EH (cell line): ENCODE measurements around the gene HSD17B14.
"Not testable (repeated sequence)": the region's sequence is repeated elsewhere in the genome, so short reads cannot be mapped to it uniquely, and the experiment has no call there.

Source experiments
- DNase-seq: peaks from one replicate; pipeline ENCODE4 v3.0.0-alpha.2; 2015; ENCODE audit warnings: low read depth

Gene HSD17B14

DNA sequence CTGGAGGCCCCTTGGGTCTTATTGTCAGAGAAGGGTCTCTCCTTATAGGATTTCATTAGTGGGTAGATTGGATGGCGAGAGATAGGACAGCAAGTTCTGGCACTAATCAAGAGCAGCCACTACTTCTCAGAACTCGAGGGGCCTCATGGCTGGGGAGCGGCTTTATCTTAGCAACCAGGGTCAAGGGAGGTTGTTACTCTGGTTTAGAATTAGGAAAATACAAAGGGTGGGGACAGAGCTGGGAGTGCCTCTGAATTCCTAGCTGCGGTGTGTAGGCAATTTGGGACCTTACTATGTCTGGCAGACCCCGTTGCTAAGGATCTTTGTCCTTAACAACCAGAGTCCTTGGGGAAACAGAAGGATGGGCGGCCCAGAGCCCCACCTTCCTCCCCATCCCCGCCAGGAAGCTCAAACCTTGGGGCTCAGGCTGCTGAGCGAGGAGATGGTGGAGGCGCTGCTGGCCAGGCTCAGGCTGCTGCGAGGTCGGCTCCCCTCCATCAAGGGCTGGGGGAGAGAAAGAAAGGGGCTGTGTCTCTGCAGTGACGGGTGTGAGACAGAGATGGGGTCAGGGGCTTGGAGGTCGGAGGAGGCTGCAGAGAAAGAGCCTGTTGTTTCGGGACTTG lies 30.9 kb upstream of the HSD17B14 start:
- DNase-seq, result no peak

DNA sequence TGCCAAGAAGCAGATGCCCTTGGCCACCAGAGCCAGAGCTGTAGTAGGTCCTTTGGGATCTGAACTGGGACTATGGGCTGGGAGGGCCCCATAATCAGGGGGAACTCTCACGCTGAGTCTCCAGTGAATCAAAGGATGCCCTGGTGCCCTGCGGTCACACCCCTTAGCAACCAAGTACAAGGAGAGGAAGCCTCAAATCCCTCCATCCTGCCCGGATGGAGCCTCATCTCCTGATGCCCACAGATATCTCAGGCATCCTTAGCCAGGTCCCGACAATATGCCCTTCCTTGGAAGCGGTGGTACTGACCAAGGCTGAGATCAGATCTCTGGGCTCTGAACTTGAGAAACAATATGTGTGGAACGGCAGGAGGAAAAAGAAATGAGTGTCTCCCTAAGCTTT lies 30.4 kb upstream of the HSD17B14 start:
- DNase-seq, result peak; percentile 39

DNA sequence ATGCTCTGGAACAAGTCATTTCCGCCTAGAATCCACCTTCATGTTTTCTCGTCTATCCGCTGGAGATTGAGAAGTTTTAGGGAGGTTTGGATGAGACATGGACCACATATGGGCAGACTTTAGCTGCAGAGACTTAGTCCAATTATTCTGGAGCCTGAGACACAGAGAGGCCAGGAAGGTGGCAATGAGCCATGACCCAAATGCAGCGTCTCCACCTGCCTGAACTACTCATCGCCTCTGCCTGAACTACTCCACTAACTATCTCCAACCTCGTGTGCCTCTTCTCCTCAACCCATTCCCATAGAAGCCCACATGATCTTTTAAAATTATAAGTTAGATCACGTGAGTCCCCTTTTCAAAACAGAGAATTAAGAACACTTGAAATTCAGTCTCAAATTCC lies 26.5 kb upstream of the HSD17B14 start:
- no peak for DNase-seq

DNA sequence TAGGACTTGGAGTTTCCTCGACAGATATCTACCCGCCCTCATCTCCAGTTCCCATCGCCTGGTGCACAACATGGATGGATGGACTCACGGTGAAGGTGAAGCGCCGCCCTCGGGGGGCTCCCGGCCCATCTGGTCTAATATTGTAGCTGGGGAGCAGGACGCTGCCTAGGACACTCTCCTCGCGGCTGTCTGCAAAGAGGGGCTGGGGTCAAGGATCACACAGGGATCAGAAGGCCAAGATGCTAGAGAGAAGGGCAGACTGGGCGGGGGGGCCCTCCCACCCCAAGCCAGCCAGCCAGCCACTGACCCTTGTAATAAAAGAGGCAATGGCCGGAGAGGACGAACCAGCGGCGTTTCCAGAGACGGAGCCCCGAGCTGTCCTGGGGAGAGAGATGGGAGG lies 25.0 kb upstream of the HSD17B14 start:
- no peak for DNase-seq

DNA sequence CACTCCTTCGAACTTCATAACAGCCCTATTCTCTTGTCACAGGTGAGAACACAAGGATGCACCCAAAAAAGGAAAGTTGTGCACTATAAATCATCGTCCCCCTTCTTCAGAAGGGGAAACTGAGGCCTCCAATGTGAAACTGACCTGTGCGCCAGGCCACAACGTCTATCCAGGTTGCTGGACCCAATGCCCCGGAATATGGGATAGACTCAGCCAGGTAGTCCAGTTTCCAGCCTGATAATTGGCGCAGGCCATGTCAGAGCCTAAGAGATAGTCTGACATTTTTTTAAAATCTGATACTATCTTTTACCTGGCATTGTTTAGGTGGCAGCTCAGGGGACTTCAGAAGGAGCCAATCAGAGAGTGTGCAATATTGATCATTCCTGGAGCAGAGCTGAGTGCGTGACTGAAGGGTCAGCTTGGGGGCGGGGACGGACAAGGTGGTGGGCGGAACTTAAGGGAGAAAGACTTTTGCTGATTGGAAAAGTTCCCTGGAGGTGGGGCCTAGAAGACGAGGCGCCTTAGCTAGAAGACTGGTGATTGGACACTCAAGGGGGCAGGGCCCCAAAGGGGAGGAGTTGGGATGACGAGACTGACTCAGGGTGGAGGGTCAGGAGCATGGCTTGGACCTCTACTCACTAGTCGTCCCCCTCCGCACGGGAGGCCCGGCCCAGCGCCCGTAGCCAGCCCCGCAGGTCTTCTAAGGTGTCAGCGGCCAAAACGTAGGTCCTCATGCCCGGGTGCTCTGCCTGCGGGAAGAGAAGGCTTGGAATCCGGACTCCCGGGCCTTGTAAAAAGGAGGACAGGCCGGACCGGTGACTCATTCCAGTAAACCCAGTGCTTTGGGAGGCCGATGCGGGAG lies 23.7 kb upstream of the HSD17B14 start:
- DNase-seq, result no peak

- no peak for DNase-seq
Observed at GRCh38 chr19:48858984-48859710, 22.9 kb upstream of the HSD17B14 start.

- peak; percentile 78 for DNase-seq
Observed at GRCh38 chr19:48856921-48857320, 20.6 kb upstream of the HSD17B14 start.

- no peak for DNase-seq
Observed at GRCh38 chr19:48854103-48854502, 17.8 kb upstream of the HSD17B14 start.

GRCh38 chr19:48853483-48853882 lies 17.2 kb upstream of the HSD17B14 start:
- DNase-seq, result no peak

DNA sequence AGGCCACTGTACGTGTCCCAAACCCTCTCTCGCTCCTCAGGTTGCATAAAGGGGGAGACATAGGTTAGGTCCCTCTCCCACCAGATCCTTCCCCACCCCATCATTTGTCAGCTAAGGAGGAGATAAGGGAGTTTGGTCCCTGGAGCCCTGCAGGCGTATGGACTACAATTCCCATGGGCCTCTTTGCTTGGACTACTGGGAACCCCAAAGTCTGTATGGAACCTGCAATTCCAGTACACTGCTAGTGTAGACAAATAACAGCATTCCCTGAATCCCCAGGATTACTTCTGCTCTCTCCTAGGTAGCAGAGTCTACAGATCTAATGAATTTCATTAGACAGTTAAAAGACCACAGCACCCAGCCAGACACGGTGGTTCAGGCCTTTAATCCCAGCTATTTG lies 16.0 kb upstream of the HSD17B14 start:
- no peak for DNase-seq

- not testable (repeated sequence) for DNase-seq
Observed at GRCh38 chr19:48846659-48847058, 10.4 kb upstream of the HSD17B14 start.

DNA sequence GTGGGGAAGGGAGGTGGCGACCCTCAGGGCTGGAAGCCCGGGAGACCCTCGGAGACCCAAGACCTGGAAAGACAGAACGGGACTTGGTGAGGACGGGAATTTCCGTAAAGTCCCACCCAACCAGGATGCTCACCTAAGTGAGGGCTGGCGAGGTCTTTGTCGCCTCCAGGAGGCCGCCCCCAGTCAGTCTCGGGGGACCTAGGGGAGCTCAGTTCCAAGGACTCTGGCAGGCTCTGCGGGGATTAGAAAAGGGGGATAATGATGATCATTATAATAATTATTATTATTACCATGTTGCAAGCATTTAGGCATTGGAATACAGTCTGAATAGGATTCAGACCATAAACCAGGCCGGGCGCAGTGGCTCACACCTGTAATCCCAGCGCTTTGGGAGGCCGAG lies 9.1 kb upstream of the HSD17B14 start:
- no peak for DNase-seq

DNA sequence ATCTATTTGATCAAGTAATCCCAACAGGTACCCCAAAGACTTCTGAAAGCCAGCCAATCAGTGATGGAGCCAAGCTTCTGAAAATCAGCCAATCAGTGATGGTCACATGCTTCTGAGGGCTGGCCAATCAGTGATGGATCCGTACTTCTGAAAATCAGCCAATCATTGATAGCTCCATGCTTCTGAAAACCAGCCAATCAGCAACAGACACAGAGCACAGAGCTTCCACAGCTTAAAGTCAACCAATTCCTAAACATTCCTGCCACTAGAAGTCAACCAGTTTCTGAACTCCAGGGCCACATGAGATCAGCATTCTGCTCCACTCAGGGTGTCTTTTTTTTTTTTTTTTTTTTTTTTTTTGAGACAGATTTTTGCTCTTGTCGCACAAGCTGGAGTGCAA lies 8.2 kb upstream of the HSD17B14 start:
- peak; percentile 78 for DNase-seq

DNA sequence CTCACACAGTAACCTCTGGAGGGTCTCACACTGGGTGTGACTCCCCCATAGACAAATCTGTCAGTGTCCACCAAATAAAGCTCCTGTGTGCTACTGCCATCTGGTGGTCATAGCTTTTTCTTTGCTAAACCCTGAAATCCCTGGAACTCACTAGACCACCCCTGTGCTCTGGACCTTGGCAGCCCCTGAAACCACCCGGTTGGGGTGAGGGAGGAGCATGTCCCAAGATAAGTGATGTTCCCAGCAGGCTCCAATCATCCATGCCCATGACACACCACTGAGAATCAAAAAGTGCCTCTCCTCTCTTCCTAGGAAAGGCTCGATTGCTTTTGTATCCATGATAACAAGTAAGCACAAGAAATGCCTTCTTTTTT lies 6.5 kb upstream of the HSD17B14 start:
- peak; percentile 61 for DNase-seq

DNA sequence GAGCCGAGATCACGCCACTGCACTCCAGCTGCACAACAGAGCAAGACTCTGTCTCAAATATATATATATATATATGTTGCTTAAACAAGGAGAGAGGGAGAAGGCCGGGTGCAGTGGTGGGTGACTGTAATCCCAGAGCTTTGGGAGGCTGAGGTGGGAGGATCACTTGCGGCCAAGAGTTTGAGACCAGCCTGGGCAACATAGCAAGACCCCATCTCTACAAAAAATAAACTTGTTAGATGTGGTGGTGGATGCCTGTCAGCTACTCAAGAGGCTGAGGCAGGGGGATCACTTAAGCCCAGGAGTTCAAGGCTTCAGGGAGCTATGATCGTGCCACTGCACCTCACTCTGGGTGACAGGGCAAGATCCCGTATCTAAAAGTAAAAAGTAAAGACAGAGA lies 5.3 kb upstream of the HSD17B14 start:
- DNase-seq, result no peak

DNA sequence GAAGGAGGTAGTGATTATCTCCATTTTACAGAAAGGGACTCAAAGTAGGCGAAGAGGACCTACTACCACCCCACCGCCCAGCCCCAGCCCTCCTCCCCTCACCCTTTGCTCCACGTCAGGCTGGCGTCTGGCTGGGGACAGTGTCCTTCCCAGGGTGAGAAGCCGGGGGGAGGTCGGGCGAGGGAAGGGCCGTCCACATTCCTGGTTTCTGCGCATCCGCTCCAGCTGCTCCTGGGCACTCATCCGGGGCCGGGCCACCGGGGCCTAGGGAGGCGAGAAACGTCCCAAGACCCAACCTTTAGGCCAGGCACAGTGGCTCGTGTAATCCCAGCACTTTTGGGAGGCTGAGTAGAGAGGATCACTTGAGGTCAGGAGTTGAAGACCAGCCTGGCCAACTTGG lies 4.8 kb upstream of the HSD17B14 start:
- DNase-seq, result no peak

DNA sequence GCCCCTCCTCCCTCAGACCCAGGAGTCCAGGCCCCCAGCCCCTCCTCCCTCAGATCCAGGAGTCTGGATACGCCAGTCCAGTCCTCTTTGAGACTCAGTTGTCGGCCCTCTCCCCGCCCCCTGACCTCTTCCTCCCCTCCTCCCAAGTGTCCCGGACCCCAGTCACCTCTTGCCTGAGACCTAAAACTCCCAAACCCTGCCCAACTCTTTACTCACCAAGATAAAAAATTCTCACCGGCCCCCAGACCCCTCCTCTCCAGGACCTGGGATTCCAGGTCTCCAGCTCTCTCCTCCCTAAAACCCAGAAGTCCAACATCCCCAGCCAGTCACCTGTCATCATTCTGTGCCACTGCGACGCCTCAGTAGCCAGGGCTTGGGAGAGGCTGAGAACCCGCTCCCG lies 1.4 kb upstream of the HSD17B14 start:
- DNase-seq, result no peak

GRCh38 chr19:48837051-48837524 lies 797 bp upstream of the HSD17B14 start:
- peak; percentile 94 for DNase-seq

DNA sequence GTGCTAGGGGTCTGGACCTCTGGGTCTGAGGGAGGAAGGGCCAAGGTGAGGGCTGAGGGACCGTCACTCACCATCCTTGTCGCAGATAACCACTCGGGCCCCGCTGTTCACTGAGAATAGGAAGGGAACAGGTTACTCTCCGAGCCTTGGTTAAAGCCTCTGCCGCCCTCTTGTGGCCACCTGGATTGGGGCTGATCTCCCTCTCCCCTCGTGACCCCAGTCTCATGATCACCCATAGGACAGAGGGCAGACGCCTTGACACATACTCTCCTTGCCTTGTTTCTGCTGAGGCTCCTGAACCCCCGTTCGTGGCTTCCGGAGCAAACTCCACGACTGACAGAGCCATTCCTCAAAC lies 580 bp downstream of the HSD17B14 start:
- DNase-seq, result peak; percentile 83

- no peak for DNase-seq
Observed at GRCh38 chr19:48833977-48834376, 2.3 kb downstream of the HSD17B14 start.

DNA sequence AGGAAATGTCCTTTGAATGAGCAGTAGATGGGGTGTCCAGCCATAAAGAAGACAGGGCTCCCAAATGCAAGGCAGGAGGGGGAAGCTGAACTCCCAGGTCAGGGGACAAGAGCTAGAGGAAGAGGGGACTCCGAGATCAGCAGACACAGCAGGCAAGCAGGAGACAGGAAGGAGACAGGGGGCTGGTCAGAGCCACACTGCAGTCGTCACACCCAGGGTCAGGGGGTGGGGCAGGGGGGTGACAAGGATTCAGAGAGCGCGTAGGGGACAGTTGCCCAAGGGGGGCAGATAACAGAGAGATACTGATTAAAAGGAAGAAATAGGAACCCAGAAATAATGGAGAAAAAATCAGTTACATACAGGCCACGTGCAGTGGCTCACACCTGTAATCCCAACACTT lies 3.2 kb downstream of the HSD17B14 start:
- no peak for DNase-seq

GRCh38 chr19:48830965-48831364 lies 5.3 kb downstream of the HSD17B14 start:
- no peak for DNase-seq

- no peak for DNase-seq
Observed at GRCh38 chr19:48830088-48830487, 6.2 kb downstream of the HSD17B14 start.
